Right lobe of liver (tissue), 6 donors: ENCODE measurements around the gene CMTM5. TPM values are rescaled to one million over a fixed set of nuclear protein-coding genes. Genes with fewer than 3 reads are reported as not detected.

Experiments
- ATAC-seq, 4 donors: fragments of 200-7000 bp; cut with Tn5 transposase; one replicate each; pipeline ENCODE4 v1.9.1; 2020; ENCODE audit warnings: mild to moderate bottlenecking in 4 of 4, moderate library complexity in 4 of 4
- DNase-seq, 3 donors: peaks; one replicate each; pipeline ENCODE4 v3.0.0-alpha.2; 2020
- H3K27ac ChIP-seq, 3 donors: fragments of 200-600 bp; one replicate each; pipeline ENCODE4 v1.8.0; 2022
- H3K27me3 ChIP-seq, 2 donors: fragments of 200-600 bp; one replicate each; pipeline ENCODE4 v1.8.0; 2022
- H3K36me3 ChIP-seq, 4 donors: fragments of 200-600 bp; sonication (generic) in 1 of 4; one replicate each; pipeline versions ENCODE4 v1.5.1 to v1.8.0; 2017 to 2022; ENCODE audit warnings: control low read depth in 1 of 4
- H3K4me1 ChIP-seq, 4 donors: fragments of 200-600 bp; sonication (generic) in 1 of 4; one replicate each; pipeline versions ENCODE4 v1.5.1 to v1.8.0; 2017 to 2022; ENCODE audit warnings: control low read depth in 1 of 4
- H3K4me3 ChIP-seq, 3 donors: fragments of 200-600 bp; one replicate each; pipeline ENCODE4 v1.8.0; 2022
- H3K9me3 ChIP-seq, 4 donors: fragments of 200-600 bp; sonication (generic) in 1 of 4; one replicate each; pipeline versions ENCODE4 v1.5.1 to v1.8.0; 2017 to 2022; ENCODE audit warnings: control low read depth in 1 of 4
- CTCF ChIP-seq, 4 donors: fragments of 200-600 bp in 3 of 4; fragments of 450-650 bp in 1 of 4; IDR thresholded peaks; one replicate each; pipeline versions ENCODE4 v1.5.1 to v1.8.0; 2016 to 2022; ENCODE audit warnings: antibody characterized with exemption in 4 of 4, mild to moderate bottlenecking in 2 of 4
- POLR2A ChIP-seq: fragments of 450-650 bp; IDR thresholded peaks from one replicate; pipeline ENCODE4 v1.6.1; 2017; ENCODE audit warnings: antibody characterized with exemption, mild to moderate bottlenecking
- WGBS: methylation state at CpG from one replicate; pipeline ENCODE4 v1.1.6; 2018; ENCODE audit warnings: low coverage, low lambda C conversion rate; ENCODE audit not compliant: insufficient coverage; ENCODE audit errors: missing lambda C conversion rate; 5-methylcytosine and 5-hydroxymethylcytosine counted together
- intact Hi-C, 2 donors: fragments of 100-400 bp; cut with DNase I; formaldehyde crosslinking; loops; one replicate each; pipeline versions ENCODE4 v1.11.2 to v1.14.1; 2022
- total RNA-seq, 6 experiments: library from RNA; depleted of rRNA in 2 of 6; stranded (reverse); fragments of >200 nt in 2 of 6; fragmentation: NEBNext Ultra II Directional in 3 of 6; extraction: Animal tissue kit (Norgen Biotek cat#: 25700) in 3 of 6; gene quantifications; one replicate each; pipeline versions ENCODE4 v1.1.0 to v1.2.4, GENCODE V29; 2016 to 2023
- donor health status: DM: no; HTN: yes; CAD: no.
- donor health status: DM: no; HTN: no; CAD: no.
- donor health status: DM: no; HTN: no; CAD: no.
- donor health status: DM: no; HTN: yes; CAD: no.
- donor health status: DM: no; HTN: yes; CAD: no.

The CMTM5 gene
- total RNA-seq, 6 experiments from 2014 or later: 0.32 to 0.49 TPM; not detected in 4

- 59% methylated on average over 5 of the region's 5 CpGs for WGBS
- peak in 1 of 3 donors; percentile 15 for DNase-seq
- H3K27ac ChIP-seq: no peak overlapping the region
These were observed 23.4 kb upstream of the CMTM5 start for GRCh38 chr14:23353433-23353780.

GRCh38 chr14:23354990-23355389 is 21.9 kb upstream of the CMTM5 start:
- DNase-seq (peak in 1 of 3 donors; percentile 10), ATAC-seq (no peak)
- no peak overlapping the region for H3K4me3 ChIP-seq
- H3K27ac ChIP-seq: no peak overlapping the region
- H3K9me3 ChIP-seq: no peaks in the 10 kb centered on the region
- TF ChIP-seq POLR2A: no peak
- no peak for TF ChIP-seq CTCF (IDR thresholded peaks at IDR 0.05)
- no peaks in the 10 kb centered on the region for H3K36me3 ChIP-seq
- H3K27me3 ChIP-seq: peaks cover 0 to 7% of the 10 kb centered on the region in 2 donors
- intact Hi-C loops: no loop called here
- 68% methylated on average over 4 of the region's 6 CpGs for WGBS
- peaks cover 0 to 6% (median 0%) of the 10 kb centered on the region in 4 donors for H3K4me1 ChIP-seq

More at GRCh38 chr14:23353433-23353780, 23.4 kb upstream of the CMTM5 start:
- peaks cover 0 to 6% (median 0%) of the 10 kb centered on the region in 4 donors for H3K4me1 ChIP-seq
- TF ChIP-seq POLR2A (no peak), CTCF (IDR thresholded peaks at IDR 0.05) (no peak)
- H3K27me3 ChIP-seq: peaks cover 0 to 7% of the 10 kb centered on the region in 2 donors
- no peaks in the 10 kb centered on the region for H3K36me3 ChIP-seq
- intact Hi-C loops: no loop called here
- H3K4me3 ChIP-seq: no peak overlapping the region
- no peak for ATAC-seq
- H3K9me3 ChIP-seq: no peaks in the 10 kb centered on the region

- H3K4me1 ChIP-seq: peaks cover 0 to 6% (median 0%) of the 10 kb centered on the region in 4 donors
- ATAC-seq: no peak
- peaks cover 0 to 7% of the 10 kb centered on the region in 2 donors for H3K27me3 ChIP-seq
- intact Hi-C loops: no loop called here
- DNase-seq: peak in 1 of 3 donors; percentile 16
- no peak for TF ChIP-seq CTCF (IDR thresholded peaks at IDR 0.05)
- TF ChIP-seq POLR2A: no peak
- 58% methylated on average over 5 of the region's 6 CpGs for WGBS
- H3K4me3 ChIP-seq: no peak overlapping the region
- H3K27ac ChIP-seq: no peak overlapping the region
- H3K36me3 ChIP-seq: no peaks in the 10 kb centered on the region
- H3K9me3 ChIP-seq: no peaks in the 10 kb centered on the region
These were observed 20.9 kb upstream of the CMTM5 start for GRCh38 chr14:23355871-23356435.

GRCh38 chr14:23356662-23357061 is 20.2 kb upstream of the CMTM5 start:
- WGBS: 96% methylated on average over 4 of the region's 4 CpGs
- DNase-seq (peak in 1 of 3 donors; percentile 20), ATAC-seq (no peak)
- no peak overlapping the region for H3K27ac ChIP-seq
- H3K4me1 ChIP-seq: peaks cover 0 to 6% (median 0%) of the 10 kb centered on the region in 4 donors
- H3K27me3 ChIP-seq: peaks cover 0 to 6% of the 10 kb centered on the region in 2 donors
- no peaks in the 10 kb centered on the region for H3K9me3 ChIP-seq
- intact Hi-C loops: no loop called here
- no peak overlapping the region for H3K4me3 ChIP-seq
- H3K36me3 ChIP-seq: no peaks in the 10 kb centered on the region
- TF ChIP-seq CTCF (IDR thresholded peaks at IDR 0.05) (no peak), POLR2A (no peak)
